HT-29 (cell line): ENCODE results near the gene TMEM63A. TPM values are rescaled to one million over a fixed set of nuclear protein-coding genes. Genes with fewer than 3 reads are reported as not detected.
"Not testable (repeated sequence)": the region's sequence is repeated elsewhere in the genome, so short reads cannot be mapped to it uniquely, and the experiment has no call there.

Experiments used
- DNase-seq: peaks from one replicate; pipeline ENCODE4 v3.0.0-alpha.2; 2015; ENCODE audit warnings: low spot score
- total RNA-seq: library from RNA; depleted of rRNA; stranded (reverse); fragments of >200 nt; shearing (Covaris generic); gene quantifications from 2 replicates; pipeline ENCODE4 v1.2.3, GENCODE V29; 2014

Gene TMEM63A
- total RNA-seq, 1 experiment from 2014 or later: 98.3 TPM

GRCh38 chr1:225908773-225909172 is 26.6 kb upstream of the TMEM63A start:
- DNase-seq: no peak

DNA sequence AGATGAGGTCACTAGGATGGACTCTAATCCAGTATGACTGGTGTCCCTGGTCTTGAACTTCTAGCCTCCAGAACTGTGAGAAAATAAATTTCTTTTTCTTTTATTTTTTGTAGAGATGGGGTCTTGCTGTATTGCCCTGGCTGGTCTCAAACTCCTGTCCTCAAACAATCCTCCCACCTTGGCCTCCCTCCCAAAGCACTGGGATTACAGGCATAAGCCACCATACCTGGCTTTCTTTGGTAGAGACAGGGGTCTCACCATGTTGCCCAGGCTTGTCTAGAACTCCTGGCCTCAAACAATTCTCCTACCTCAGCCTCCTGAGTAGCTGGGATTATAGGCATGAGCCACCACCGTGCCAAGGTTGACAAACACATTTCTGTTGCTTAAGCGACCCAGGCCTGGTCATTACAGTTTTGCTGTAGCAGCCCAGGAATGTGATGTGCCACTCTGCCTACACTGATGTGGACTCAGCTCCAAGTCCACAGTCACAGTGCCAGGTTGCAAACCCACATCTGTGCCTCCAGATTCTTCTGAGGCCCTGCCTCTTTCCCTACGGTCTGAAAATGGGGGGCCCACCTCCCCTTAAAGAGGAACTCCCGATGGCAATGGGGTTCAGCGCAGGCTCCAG is 25.9 kb upstream of the TMEM63A start:
- no peak for DNase-seq

DNA sequence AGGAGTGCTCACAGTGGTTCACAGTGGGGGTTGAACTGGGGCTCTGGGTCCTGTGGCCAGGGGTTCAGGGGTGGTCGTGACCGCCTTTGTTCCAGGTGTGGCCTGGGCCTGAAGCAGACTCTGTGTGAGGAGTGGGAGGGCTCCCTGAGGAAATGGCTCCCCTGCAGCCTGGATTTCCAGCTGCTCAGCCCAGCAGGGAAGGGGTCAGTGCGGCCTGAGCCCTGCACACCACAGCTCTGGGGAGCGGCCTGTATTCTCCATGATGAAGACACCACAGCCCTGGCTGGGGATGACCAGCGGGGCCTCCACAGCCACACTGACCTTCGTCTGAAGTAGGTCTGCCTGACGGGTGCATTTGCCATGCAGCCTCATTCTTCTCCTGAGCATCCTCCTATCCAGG is 25.2 kb upstream of the TMEM63A start:
- DNase-seq: no peak

DNA sequence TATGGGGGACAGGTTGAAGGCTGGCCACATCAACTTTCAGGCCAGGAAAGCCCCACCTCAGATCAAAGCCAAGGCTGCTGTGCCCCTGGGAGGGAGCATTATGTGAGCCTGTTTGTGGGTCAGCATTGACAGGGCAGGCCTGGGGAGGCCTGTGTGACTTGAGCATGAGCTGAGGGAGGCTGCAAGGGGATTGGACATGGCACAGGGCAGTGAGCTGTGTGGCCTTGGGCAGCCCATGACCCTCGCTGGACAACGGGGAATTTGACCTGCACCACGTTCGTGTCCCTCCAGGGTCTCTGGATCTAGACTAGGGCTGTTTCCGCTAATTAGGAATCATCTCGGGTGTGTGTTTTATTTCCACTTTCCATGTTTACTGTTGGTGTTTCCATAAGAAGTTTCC is 24.3 kb upstream of the TMEM63A start:
- DNase-seq: no peak

DNA sequence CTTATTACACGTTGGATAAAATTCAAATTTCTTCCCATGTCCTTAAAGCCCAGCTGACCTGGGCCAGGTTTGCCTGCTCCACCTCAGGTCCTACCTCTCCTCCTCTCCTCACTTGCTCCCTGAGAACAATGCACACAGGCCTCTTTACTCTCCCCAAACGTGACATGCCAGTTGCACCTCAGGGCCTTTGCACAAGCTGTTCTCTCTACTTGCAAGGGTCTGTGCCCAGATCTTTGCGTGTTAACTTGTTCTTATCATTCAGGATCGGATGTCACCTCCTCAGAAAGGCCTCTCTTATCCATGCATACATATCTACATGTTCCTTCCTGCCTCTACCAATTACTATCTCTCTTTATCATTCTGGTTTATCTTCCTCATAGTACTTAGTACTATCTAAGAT is 21.4 kb upstream of the TMEM63A start:
- DNase-seq: no peak

DNA sequence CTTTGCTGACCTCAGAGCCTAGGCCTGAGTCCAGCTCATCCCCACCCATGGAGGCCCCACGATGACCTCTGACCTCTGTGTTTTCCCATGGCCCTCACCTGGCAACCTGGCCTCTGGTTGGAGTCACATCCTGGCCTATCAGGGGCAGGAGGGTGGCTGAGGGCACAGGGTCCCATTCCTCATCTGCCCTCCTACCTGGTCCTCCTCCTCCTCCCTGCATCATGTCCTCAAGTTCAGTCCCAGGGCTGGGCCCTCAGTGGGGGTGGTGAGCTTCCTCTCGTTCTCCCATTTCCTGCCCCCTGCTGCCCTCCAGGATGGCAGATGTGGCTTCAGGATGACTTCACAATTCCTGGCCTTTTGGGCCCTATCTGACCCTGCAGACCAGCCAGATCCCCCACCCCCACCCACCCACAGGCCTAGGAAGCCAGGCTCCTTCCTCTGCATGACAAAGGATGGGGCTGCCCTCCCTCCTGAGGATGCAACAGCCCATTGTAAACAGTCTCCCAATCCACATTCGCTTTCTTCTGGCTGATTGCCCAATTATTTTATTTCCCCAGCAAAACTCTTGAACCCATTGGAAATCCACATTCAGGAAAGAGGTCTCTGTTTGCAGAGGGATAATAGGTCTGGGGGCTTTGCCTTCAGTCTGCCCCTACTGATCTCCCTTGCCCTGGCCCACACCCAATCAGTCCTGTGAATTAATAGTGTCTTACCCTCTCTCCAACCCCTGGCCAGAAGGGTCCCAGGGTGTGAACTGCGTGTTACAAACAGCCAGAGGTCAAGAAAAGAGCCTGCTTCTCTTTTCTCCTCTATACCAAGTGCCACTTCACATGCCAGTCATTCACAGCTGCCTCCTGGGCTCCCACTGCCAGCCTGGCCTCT is 17.1 kb upstream of the TMEM63A start:
- no peak for DNase-seq

DNA sequence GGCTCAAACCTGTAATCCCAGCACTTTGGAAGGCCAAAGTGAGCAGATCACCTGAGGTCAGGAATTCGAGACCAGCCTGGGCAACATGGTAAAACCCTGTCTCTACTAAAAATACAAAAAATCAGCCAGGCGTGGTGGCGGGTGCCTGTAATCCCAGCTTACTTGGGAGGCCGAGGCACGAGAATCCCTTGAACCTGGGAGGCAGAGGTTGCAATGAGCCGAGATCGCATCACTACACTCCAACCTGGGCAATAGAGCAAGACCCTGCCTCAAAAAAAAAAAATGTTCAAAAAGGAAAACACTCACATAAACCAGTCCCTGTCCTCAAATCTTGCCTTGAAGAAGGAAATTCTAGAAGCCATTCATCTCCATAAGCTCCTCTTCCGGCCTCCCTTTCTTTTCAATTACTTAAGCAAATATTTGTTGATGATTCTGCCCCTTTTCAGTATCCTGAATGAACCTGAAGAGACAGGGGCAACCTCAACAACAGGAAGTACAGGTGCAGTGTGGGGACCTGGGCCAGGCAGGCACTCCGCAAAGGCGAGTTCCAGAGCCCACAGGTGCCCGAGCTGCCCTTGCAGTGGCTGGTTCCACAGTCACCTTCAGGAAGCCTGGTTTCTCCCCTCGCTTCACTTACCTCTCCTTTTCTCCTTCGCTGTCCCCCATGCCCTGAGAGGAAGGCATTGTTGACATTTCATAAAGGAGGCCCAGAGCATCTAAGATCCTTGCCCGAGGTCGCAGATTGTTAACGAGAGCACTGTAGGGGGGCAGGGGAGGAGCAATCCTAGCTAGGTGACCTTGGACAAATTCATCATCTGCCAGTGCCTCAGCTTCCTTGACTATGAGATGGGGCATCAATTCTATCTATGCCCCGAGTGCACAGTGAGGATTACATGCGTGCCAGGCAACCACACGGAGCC is 15.7 kb upstream of the TMEM63A start:
- DNase-seq: peak; percentile 46

DNA sequence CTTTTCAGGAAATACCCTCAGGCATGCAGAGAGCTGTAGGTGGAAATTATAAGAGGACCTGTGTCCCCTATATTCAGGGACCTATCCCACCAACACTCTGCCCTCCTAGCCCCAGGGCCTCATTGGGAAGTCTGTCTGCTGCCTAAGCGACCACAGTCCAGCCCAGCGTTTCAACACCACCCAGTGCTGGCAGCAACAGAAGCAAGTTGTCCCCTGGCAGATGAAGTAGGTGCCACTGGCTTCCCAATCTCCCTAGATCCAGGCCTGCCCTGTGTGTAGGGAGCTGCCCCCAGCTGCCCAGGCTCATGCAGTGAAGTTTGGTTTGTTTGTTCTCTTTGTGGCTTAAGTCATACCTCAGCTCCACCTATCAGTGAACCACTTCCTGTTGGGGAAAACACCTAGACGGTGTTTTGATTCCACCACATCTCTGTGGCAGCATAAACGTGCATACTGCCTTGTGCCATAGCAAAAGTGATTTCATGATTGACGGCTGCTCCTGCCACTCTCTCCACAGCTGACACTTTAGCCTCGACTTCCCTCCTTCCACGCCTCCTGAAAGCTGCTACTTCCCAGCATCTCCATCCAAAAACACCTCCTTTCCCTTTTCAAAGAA is 14.9 kb upstream of the TMEM63A start:
- peak; percentile 89 for DNase-seq

DNA sequence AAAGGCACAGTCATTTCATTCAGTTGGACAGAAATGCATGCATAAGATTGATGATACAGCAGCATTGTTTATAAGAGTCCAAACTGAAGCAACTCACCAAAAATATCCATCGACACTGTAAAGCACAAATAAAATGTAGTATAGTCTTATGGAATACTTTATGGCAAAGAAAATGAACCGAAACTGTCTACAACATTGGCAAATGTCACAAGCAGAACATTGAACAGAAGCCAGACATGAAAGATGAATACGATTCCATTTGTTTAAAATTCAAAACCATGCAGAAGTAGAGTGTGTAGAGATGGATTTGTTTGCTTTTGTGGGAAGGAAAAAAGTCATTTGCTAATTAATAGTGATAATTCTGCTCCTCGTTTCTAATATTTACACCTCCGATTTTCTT is 14.3 kb upstream of the TMEM63A start:
- DNase-seq: peak; percentile 5

GRCh38 chr1:225892307-225892706 is 10.1 kb upstream of the TMEM63A start:
- DNase-seq: no peak

DNA sequence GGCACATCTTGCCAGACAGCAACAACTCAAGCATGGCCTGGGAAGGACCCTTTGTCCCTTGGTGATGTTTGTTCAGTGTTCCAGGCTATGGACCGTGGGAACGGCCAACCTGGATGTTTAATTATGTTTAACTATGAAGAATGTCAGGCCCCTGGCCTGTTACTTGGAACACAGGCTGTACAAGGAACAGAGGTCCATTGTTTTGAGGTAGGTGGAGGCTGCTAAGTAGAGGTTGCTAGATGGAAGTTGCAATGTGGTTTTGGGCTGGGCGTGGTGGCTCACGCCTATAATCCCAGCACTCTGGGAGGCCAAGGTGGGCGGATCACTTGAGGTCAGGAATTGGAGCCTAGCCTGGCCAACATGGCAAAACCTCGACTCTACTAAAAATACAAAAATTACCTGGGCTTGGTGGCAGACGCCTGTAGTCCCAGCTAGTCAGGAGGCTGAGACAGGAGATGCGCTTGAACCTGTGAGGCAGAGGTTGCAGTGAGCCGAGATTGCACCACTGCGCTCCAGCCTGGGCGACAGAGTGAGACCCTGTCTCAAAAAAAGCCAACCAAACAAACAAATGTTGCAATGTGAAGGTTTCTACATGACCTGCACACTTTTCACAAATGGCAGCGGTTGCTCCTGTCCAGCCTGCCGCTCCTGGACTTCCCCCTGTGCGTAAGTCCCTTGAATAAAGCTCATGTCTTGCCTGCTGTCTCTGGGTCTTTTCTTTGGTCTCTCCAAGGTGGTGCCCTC is 9.2 kb upstream of the TMEM63A start:
- peak; percentile 77 for DNase-seq

- DNase-seq: peak; percentile 23
Measured at GRCh38 chr1:225890346-225891228, 8.4 kb upstream of the TMEM63A start.

DNA sequence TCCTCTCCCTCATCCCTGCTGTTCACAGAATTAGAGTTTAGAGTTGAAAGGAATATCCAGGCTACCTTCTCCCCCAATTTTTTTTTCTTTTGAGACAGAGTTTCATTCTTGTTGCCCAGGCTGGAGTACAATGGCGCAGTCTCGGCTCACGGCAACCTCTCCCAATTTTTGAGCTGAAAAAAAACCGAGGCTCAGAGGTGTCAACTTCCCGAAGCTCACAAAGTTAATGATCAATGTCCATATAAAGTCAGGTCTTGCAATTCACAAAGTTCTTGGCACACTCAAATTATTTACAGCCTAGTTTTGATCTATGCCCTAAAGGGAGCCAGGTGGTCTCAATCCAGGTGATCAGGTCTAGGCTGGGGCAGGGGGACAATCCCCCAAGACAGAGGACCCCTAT is 7.6 kb upstream of the TMEM63A start:
- peak; percentile 14 for DNase-seq

DNA sequence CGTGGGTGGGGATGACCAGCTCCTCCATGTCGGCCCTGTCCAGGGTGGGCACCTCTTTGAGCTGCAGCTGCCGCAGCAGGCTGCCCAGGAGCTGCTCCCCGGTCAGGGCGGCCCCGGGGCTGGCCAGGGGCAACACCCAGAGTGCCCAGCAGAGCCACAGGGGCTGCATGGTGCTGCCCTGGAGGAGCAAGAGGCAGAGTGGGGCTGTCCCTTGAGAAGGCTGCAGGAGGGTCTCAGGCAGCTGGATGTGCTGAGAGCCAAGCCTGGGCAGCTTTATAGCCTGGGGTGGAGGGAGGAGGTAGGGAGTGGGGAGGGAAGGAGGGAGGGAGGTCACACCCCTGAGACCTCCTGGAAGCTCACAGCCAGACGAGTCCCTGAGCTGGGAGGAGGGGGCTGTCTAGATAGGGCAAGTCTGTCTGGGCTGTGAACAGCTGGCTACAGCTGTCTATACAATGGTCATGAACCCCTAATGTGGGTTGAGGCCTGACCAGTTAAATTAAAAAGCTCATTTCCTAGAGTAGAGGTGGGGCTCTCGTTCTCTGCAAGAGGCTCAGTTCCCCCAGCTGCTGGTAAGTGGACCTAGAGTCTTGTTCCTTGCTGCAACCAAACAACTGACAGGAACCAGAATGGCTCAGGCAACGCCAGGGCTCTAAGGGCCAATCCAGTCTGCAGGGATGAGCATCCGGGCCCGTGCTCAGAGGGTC is 6.9 kb upstream of the TMEM63A start, which contains the start of gene LEFTY1:
Gene LEFTY1, minus strand, starts transcription at position 249 of the 704 bp plus-strand sequence. Its CDS starts 80 bp downstream, at position 169.
- DNase-seq: no peak

DNA sequence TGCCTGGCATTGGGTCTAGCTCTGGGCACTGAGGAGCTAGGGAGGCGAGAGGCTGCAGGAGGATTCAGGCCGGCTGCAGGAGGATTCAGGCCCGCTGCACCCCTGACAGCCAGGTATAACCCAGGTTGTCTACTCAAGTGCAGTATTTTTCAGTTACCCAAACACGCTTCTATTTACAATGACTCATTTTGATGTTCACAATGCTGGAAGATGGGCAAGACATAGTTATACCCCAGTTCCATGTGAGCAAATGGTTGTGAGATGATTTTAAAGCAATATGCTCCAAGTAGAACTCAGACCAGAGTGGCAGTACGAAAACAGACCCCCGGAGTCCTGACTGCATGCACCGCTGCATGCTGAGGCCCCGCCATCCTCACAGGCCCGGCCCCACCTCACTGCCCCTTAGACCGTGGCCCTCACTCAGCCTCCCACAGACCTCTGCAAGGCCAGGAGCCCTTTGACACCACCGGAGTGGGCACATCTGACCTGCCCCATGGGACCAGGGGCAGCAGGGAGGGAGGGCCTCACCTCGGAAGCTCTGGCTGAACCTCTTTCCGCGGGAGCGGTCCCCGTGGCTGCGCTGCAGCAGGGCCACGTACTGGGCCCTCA is 6.2 kb upstream of the TMEM63A start:
- DNase-seq: no peak

- DNase-seq: not testable (repeated sequence)
Measured at GRCh38 chr1:225887554-225888288, 5.5 kb upstream of the TMEM63A start.

- no peak for DNase-seq
Measured at GRCh38 chr1:225887030-225887314, 4.8 kb upstream of the TMEM63A start.
